ENCODE results near the gene E2F2.

E2F2 gene

DNA sequence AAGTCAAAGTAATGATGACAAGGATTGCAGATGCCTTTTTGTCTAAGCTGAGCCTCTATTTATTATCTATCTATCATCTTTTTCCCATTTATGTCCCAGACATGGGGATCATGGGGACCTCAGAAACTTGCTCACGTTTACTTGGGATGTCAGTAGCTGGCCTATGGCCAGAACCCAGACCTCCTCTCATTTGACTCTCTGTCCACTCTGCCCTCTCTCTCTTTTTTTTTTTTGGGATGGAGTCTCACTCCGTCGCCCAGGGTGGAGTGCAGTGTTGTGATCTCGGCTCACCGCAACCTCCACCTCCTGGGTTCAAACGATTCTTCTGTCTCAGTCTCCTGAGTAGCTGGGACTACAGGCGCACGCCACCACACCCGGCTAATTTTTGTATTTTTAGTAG is 32.0 kb upstream of the E2F2 start:
- no peak for DNase-seq (ENCODE audit: low read depth in 1 of 2, low spot score in 1 of 2)

- DNase-seq (ENCODE audit: low read depth in 1 of 2, low spot score in 1 of 2) = no peak
Observed at GRCh38 chr1:23562137-23562876, 31.3 kb upstream of the E2F2 start.

DNA sequence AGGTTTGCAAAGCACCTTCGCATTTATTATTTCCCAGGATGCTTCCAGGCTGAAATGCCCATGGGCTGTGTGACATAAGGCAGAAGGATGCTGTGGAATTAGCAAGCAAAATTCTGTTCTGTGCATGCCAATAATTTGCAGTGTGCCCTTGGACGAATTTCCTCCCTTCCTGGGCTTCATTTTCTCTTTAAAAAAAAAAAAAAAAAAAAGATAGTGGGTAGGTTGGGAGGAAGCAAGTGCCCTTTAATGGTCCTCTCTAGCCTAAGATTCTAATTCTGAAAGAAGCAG is 30.7 kb upstream of the E2F2 start:
- no peak for DNase-seq (ENCODE audit: low read depth in 1 of 2, low spot score in 1 of 2)

- DNase-seq (ENCODE audit: low read depth in 1 of 2, low spot score in 1 of 2) = no peak
Observed at GRCh38 chr1:23561076-23561812, 30.2 kb upstream of the E2F2 start.

- no peak for DNase-seq (ENCODE audit: low read depth in 1 of 2, low spot score in 1 of 2)
Observed at GRCh38 chr1:23559985-23560741, 29.1 kb upstream of the E2F2 start.

- peak; percentile 81 to 87 for DNase-seq (ENCODE audit: low read depth in 1 of 2, low spot score in 1 of 2)
Observed at GRCh38 chr1:23559136-23559984, 28.3 kb upstream of the E2F2 start, which contains the start of gene ID3. ID3 (minus strand) TSS chr1:23559501; CDS start chr1:23559426, 75 bp downstream.

- DNase-seq (ENCODE audit: low read depth in 1 of 2, low spot score in 1 of 2) = no peak
Observed at GRCh38 chr1:23558872-23559135, 27.8 kb upstream of the E2F2 start.

DNA sequence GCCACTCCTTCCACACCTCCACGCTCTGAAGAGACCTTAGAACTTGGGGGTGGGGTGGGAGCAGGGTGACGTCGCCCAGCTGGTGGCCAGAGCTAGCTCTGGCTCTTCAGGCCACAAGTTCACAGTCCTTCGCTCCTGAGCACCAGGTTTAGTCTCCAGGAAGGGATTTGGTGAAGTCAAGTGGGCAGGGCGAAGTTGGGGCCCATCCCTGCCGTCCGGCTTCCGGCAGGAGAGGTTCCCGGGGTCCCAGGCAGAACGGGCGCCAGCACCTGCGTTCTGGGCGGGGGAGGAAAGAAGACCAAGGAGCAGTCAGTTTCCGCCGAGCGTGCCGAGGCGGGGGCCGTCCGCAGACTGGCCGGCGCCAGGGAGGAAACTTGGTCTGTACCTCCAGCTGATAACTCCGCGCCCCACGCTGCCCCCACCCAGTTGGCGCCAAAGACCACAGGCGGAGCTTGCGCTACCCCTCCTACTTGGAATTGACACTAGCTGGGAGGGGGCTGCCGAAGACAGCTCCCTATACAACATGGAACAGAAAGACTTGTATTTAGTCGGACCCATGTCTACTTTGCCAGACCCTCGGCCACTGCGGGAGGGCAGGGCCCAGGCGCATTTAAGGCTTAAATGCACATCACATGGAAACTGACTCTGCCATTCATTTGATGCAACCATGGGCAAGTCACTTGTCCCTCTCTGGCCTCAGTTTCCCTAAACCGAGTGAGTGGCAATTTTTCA is 27.3 kb upstream of the E2F2 start:
- no peak for DNase-seq (ENCODE audit: low read depth in 1 of 2, low spot score in 1 of 2)

DNA sequence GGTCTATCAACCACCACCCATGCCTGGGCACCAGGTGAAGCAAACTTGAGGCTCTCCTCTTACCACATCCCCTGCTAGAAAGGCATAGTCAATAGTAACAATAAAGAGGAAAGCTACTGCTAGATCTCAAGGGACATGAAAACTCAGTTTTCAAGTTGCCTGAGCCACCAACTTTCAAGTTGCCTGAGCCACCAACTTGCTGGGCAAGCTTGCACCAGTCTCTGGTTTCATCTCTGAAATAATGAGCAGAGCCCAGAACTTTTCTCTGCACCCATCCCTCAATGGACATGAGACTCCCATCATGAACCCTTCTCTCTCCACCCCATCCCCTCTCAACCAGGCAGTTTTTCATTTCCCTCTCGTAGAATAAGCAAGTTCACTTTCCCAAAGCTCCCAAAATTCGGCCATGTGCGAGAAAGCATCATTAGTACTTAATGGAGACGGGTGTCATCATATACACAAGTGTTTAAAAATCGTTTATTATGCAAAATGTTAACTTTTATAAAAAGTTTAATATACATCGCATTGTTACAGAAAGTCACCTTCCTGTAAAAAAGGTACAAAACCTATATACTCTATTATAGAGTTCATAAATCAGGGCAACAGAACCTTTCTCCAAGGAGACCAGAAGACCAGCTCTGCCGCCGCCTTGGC is 26.6 kb upstream of the E2F2 start:
- DNase-seq (ENCODE audit: low read depth in 1 of 2, low spot score in 1 of 2) = no peak

DNA sequence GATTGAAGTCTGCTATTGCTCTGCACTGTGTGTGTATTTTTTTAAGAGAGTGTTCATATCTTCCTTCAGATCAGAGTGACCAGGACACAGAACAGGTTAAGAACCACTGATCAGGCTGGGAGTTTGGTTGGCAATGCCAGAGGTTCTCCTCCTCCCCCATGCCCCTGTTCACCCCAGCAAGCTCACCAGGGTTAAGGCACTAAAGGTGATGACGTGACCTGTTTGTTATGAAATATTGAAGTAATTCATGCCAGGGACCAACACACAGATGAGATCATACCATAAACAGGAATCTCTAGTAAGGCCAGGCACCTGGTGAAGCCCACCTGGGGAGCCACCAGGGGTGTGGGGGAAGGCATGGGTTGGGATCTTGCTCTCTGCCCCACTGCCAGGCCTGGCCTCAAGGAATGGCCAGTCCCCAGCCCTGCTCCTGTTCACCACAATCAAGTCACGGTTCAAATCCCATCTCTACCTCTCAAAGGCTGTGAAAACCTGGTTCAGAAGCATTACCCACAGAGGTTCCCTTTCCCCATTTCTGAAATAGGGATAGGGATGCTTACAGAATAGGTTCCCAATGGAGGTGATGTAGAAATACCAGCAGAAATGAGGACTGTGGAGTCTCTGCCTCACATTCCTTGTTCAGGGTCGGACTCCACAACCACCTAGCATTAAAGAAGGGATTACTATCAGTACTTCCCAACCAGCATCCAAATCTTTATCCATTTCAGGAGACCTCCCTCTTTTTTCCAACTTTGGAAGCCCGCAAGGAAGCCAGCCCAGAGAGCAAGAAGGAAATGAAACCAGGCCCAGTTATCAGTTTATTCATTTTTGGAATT is 25.8 kb upstream of the E2F2 start:
- no peak for DNase-seq (ENCODE audit: low read depth in 1 of 2, low spot score in 1 of 2)

DNA sequence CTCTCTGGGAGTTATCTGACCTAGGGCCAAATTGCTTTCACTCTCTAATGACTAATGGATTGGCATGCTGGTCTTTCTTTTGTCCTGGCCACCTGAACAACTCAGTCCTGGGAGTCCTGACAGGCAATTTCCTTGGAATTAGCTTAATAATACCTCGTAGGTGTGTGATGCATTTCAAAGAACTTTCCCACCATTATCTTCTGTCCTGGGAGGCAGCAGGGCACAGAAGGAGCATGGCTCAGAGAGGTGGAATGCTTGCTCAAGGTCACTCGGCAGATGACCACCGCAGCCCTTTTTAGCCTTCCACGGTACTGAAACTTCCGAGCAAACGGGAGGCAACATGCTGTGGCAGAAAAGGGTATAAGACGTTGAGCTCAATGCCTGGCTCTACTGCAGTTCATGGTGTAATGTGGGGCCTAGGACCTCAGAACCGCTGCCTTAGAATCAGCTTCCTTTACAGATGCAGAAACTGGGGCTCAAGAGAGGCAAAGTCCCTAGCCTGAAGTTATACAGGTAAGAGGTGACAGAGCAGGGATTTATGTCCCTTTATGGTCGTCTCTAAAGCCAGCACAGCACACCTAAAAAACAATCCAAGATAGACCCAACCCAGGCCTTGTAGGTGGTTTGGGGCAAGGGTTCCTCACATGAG is 25.1 kb upstream of the E2F2 start:
- no peak for DNase-seq (ENCODE audit: low read depth in 1 of 2, low spot score in 1 of 2)

- no peak for DNase-seq (ENCODE audit: low read depth in 1 of 2, low spot score in 1 of 2)
Observed at GRCh38 chr1:23555270-23555985, 24.4 kb upstream of the E2F2 start.

GRCh38 chr1:23554481-23555269 is 23.6 kb upstream of the E2F2 start:
- DNase-seq (ENCODE audit: low read depth in 1 of 2, low spot score in 1 of 2) = peak; percentile 63 to 75

DNA sequence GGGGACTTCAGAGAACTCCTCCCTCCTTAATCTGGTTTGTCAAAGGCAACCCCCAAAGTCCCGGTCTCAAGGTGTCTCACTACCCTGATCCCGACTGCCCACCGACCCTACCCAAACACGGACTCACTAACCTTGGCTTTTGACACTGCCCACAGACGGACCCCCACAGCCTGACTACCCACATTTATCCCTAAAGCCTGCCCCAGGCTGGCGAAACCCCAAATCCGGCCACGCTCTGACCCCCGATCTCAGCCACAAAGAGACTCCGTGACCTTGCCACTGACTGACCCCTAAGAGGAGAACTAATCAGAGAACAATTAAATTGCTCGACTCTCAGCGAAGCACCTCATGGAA is 23.1 kb upstream of the E2F2 start:
- no peak for DNase-seq (ENCODE audit: low read depth in 1 of 2, low spot score in 1 of 2)

DNA sequence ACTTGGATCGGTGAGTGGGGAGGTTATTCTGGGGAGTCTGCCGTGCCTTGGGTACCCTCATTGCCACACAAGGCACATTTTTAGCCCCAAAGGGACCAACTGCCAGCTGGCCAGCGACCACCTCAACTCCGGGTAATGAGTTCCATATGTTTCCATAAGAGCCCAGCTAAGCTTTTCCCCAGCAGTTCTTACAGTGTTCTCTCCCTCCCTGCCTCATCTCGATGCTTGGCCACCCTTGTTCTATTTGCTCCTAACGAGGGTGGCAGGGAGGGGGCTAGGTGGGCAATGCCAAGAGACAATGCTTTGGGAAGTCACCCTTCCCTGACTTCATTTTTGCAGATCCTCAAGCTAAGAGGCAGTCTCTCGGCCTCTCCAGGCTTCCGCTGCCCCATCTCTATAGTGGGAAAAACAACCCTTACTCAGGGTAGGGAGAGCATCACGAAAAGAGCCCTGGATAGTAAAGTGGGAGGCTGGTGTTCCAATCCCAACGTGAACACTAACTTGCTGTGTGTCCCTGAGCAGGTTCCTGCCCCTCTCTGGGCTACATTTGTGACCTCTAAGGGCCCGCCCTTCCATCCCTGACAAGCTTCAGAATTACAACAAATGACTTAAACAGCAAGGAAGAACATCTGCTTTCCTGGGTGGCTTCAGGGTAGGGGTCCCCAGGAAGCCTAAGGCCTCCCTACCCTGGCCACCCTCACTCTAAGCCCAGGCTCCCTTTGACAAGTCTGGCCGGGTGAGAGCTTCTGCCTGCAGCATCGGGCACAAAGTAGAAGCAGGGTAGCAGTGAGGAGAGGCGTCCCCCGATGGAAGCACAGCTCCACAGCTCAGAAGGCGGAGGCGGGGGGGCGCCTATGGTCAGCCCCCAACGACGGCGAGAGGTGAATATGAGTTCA is 22.4 kb upstream of the E2F2 start:
- DNase-seq (ENCODE audit: low read depth in 1 of 2, low spot score in 1 of 2) = no peak

- DNase-seq (ENCODE audit: low read depth in 1 of 2, low spot score in 1 of 2) = no peak
Observed at GRCh38 chr1:23551849-23552248, 20.8 kb upstream of the E2F2 start.
